Esophagus squamous epithelium (tissue), 5 donors: Measurements from ENCODE around the gene ACTA1. TPM values are rescaled to one million over a fixed set of nuclear protein-coding genes. Genes with fewer than 3 reads are reported as not detected.
A peak's percentile ranks its signal among the peaks of the same experiment; 100 is the strongest.

ENCODE experiments used
- DNase-seq: peaks from one replicate; lab custom pipeline; 2025; lab: John Stamatoyannopoulos, UW
- H3K27ac ChIP-seq, 4 donors: fragments of 200-600 bp; sonication (generic); one replicate each; pipeline ENCODE4 v1.5.1; 2016 to 2019; ENCODE audit warnings: mild to moderate bottlenecking in 1 of 4
- H3K27me3 ChIP-seq, 4 donors: fragments of 200-600 bp; sonication (generic); 1 replicate in 3 of 4; 2 replicates in 1 of 4; pipeline versions ENCODE4 v1.5.1 to v1.6.0; 2017 to 2021; ENCODE audit warnings: antibody characterized with exemption in 1 of 4
- H3K36me3 ChIP-seq, 3 donors: fragments of 200-600 bp; sonication (generic); one replicate each; pipeline ENCODE4 v1.5.1; 2016 to 2019
- H3K4me1 ChIP-seq, 3 donors: fragments of 200-600 bp; sonication (generic); one replicate each; pipeline ENCODE4 v1.5.1; 2017 to 2019
- H3K4me3 ChIP-seq, 4 donors: fragments of 200-600 bp; sonication (generic); 1 replicate in 3 of 4; 2 replicates in 1 of 4; pipeline ENCODE4 v1.5.1; 2016 to 2019; ENCODE audit warnings: mild to moderate bottlenecking in 2 of 4, moderate library complexity in 1 of 4
- H3K9me3 ChIP-seq, 3 donors: fragments of 200-600 bp; sonication (generic); one replicate each; pipeline ENCODE4 v1.5.1; 2016 to 2019
- POLR2A ChIP-seq, 4 donors: fragments of 450-650 bp; IDR thresholded peaks; one replicate each; pipeline ENCODE4 v1.6.1; 2017; ENCODE audit warnings: antibody characterized with exemption in 4 of 4, mild to moderate bottlenecking in 4 of 4, moderate library complexity in 3 of 4
- WGBS, 2 donors: methylation state at CpG; one replicate each; pipeline ENCODE4 v1.1.5; 2018; 5-methylcytosine and 5-hydroxymethylcytosine counted together
- intact Hi-C: fragments of 100-400 bp; cut with DNase I; formaldehyde crosslinking; loops from one replicate; pipeline ENCODE4 v1.15.0; 2022
- total RNA-seq, 4 donors: library from RNA; depleted of rRNA; stranded (reverse); fragments of >200 nt; gene quantifications; one replicate each; pipeline ENCODE4 v1.1.0, GENCODE V29; 2016
- TF ChIP-seq, protein P1 (sequence below), 6 experiments: fragments of 450-650 bp in 4 of 6; fragments of 200-600 bp in 2 of 6; sonication (generic) in 2 of 6; IDR thresholded peaks; one replicate each; pipeline ENCODE4 v1.5.1; 2016 to 2019; ENCODE audit warnings: antibody characterized with exemption in 6 of 6, mild to moderate bottlenecking in 4 of 6, moderate library complexity in 4 of 6
- donor health status: DM: yes; HTN: yes; CAD: no.

The ACTA1 gene
- total RNA-seq, 4 donors from 2014 or later, result 0.19 to 0.75 (median 0.26) TPM; not detected in 1

DNA sequence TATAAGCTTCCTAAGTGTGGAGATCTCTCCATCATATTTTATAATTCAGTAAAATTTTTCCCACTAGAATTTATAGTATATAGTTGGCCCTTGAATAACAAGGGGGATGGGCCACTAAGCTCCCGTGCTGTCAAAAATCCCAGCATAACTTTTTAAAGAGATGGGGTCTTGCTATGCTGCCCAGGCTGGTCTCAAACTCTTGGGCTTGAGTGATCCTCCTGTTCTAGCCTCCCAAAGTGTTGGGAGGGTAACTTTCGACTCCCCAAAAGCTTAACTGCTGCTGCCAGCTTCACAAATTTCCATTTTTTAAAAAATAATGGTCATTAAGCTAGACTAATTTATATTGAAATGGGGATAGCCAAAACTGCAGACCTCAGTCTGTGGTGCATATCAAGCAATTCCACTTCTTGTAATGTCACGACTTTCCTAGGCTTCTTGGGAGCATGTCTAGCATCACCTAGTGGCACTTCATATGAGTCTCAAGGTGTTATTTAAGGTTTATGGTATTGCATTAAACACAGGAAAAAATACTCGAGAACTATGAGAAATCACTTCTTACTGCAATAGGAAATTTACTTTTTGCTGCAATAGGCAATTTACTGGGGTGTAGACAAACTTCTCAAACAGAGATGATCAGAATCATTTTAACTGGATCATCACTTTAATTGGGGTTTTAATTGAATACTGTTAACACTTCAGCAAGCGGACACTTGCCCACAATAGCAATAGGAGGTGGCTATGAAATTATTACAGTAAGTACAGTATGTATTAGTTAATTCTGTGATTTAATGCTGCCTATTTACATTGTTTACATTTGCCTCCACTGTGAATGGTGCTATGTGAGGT, 19.3 kb upstream of the ACTA1 start:
- intact Hi-C loops, result no loop called here
- DNase-seq, result no peak
- Histone ChIP-seq H3K4me1 (no peaks in the 10 kb centered on the region), H3K27me3 (no peaks in the 10 kb centered on the region), H3K27ac (no peak overlapping the region), H3K9me3 (no peaks in the 10 kb centered on the region), H3K36me3 (peaks cover 0 to 88% (median 8%) of the 10 kb centered on the region in 3 donors), H3K4me3 (no peak overlapping the region)
- 72 to 84% methylated on average over 5 of the region's 5 CpGs for WGBS, 2 donors
- TF ChIP-seq POLR2A (IDR thresholded peaks at IDR 0.05), result no peak
- TF ChIP-seq, protein P1, sequence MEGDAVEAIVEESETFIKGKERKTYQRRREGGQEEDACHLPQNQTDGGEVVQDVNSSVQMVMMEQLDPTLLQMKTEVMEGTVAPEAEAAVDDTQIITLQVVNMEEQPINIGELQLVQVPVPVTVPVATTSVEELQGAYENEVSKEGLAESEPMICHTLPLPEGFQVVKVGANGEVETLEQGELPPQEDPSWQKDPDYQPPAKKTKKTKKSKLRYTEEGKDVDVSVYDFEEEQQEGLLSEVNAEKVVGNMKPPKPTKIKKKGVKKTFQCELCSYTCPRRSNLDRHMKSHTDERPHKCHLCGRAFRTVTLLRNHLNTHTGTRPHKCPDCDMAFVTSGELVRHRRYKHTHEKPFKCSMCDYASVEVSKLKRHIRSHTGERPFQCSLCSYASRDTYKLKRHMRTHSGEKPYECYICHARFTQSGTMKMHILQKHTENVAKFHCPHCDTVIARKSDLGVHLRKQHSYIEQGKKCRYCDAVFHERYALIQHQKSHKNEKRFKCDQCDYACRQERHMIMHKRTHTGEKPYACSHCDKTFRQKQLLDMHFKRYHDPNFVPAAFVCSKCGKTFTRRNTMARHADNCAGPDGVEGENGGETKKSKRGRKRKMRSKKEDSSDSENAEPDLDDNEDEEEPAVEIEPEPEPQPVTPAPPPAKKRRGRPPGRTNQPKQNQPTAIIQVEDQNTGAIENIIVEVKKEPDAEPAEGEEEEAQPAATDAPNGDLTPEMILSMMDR (IDR thresholded peaks at IDR 0.05), result peak in 4 of 6 experiments; percentile 9 to 52 (median 26)

DNA sequence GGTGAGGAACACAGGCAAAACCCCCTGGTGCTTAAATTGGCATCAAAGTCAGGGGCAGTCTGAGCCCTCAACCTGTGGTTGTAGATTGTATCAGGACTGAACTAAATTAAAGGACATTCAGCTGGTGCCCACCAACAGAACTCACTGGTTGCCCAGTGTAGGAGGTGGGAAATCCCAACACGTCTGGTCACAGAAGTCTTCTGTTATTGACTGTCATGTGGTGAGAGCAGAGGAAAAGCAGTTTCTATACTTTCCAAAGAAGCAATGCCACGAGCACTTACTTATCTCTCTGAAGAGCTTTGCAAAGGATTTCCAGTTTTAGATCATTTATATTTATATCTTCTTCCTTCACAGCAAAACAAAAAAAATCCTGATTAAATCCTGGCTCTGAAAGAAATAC, 15.0 kb upstream of the ACTA1 start:
- no peak overlapping the region for H3K27ac ChIP-seq
- H3K4me3 ChIP-seq, result no peak overlapping the region
- H3K36me3 ChIP-seq, result peaks cover 0 to 88% (median 10%) of the 10 kb centered on the region in 3 donors
- TF ChIP-seq, protein P1 (IDR thresholded peaks at IDR 0.05), result no peak
- TF ChIP-seq POLR2A (IDR thresholded peaks at IDR 0.05), result no peak
- H3K4me1 ChIP-seq, result no peaks in the 10 kb centered on the region
- WGBS, 2 donors, result 63 to 73% methylated on average over 2 of the region's 2 CpGs
- DNase-seq, result no peak
- no peaks in the 10 kb centered on the region for H3K27me3 ChIP-seq
- H3K9me3 ChIP-seq, result no peaks in the 10 kb centered on the region
- intact Hi-C loops, result no loop called here

DNA sequence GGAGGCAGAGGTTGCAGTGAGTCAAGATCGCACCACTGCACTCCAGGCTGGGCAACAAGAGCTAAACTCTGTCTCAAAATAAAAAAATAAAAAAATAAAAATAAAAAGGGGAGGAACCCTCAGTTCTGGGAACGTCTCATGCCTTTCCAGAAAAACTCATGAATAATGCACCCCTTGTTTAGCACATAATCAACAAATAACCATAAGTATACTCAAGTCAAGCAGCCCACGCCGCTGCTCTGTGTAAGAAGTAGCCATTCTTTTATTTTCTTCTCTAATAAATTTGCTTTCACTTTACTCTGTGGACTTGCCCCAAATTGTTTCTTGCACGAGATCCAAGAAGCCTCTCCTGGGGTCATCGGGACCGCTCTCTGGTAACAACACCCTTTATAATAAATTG, 14.5 kb upstream of the ACTA1 start:
- WGBS, 2 donors, result 88 to 96% methylated on average over 7 of the region's 7 CpGs
- Histone ChIP-seq H3K9me3 (no peaks in the 10 kb centered on the region), H3K4me1 (no peaks in the 10 kb centered on the region), H3K27ac (no peak overlapping the region), H3K36me3 (peaks cover 0 to 92% (median 10%) of the 10 kb centered on the region in 3 donors), H3K4me3 (no peak overlapping the region), H3K27me3 (no peaks in the 10 kb centered on the region)
- no peak for DNase-seq
- intact Hi-C loops, result no loop called here
- TF ChIP-seq, protein P1 (IDR thresholded peaks at IDR 0.05), result no peak
- no peak for TF ChIP-seq POLR2A (IDR thresholded peaks at IDR 0.05)

DNA sequence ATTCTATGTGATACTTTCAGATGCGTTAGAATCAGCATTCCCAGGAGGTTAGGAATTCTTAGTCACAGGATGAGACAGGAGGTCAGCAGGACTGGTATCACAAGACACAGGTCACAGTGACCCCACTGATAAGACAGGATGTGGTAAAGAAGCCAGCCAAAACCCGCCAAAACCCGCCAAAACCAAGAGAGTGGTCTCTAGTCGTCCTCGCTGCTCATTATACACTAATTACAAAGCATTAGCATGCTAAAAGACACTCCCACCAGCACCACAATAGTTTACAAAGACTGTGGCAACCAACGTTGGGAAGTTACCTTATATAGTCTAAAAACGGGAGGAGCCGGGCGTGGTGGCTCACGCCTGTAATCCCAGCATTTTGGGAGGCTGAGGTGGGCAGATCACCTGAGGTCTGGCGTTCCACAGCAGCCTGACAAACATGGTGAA, 13.9 kb upstream of the ACTA1 start:
- Histone ChIP-seq H3K27me3 (no peaks in the 10 kb centered on the region), H3K4me3 (no peak overlapping the region), H3K9me3 (no peaks in the 10 kb centered on the region), H3K4me1 (no peaks in the 10 kb centered on the region), H3K27ac (no peak overlapping the region), H3K36me3 (peaks cover 0 to 97% (median 10%) of the 10 kb centered on the region in 3 donors)
- WGBS, 2 donors, result 90% methylated on average over 11 of the region's 11 CpGs
- intact Hi-C loops, result no loop called here
- DNase-seq, result no peak
- TF ChIP-seq, protein P1 (IDR thresholded peaks at IDR 0.05), result no peak
- no peak for TF ChIP-seq POLR2A (IDR thresholded peaks at IDR 0.05)

- TF ChIP-seq, protein P1 (IDR thresholded peaks at IDR 0.05), result no peak
- no peak for TF ChIP-seq POLR2A (IDR thresholded peaks at IDR 0.05)
- Histone ChIP-seq H3K36me3 (peaks cover 0 to 99% (median 6%) of the 10 kb centered on the region in 3 donors), H3K4me1 (no peaks in the 10 kb centered on the region), H3K4me3 (no peak overlapping the region), H3K9me3 (no peaks in the 10 kb centered on the region), H3K27ac (no peak overlapping the region), H3K27me3 (no peaks in the 10 kb centered on the region)
- 97 to 98% methylated on average over 3 of the region's 4 CpGs for WGBS, 2 donors
- intact Hi-C loops, result no loop called here
- DNase-seq, result no peak
Measured at GRCh38 chr1:229445828-229446227, 11.9 kb upstream of the ACTA1 start.
